Transverse colon (tissue), 4 donors: Measurements from ENCODE around the gene IL36RN. TPM values are rescaled to one million over a fixed set of nuclear protein-coding genes. Genes with fewer than 3 reads are reported as not detected.

Experiments
- DNase-seq: peaks from one replicate; pipeline ENCODE4 v3.0.0-alpha.2; 2019
- H3K27ac ChIP-seq, 4 donors: fragments of 200-600 bp; sonication (generic); 2 replicates each; pipeline ENCODE4 v1.5.1; 2016 to 2018; ENCODE audit warnings: inconsistent platforms in 4 of 4
- H3K27me3 ChIP-seq: fragments of 200-600 bp; sonication (generic); 2 replicates; pipeline ENCODE4 v1.5.1; 2017; ENCODE audit warnings: inconsistent platforms
- H3K36me3 ChIP-seq, 4 donors: fragments of 200-600 bp; sonication (generic); 2 replicates each; pipeline ENCODE4 v1.5.1; 2017 to 2019; ENCODE audit warnings: inconsistent platforms in 4 of 4
- H3K4me1 ChIP-seq, 4 donors: fragments of 200-600 bp; sonication (generic); 2 replicates each; pipeline ENCODE4 v1.5.1; 2017 to 2020; ENCODE audit warnings: inconsistent platforms in 4 of 4
- H3K4me3 ChIP-seq, 4 donors: fragments of 200-600 bp; sonication (generic); 1 replicate in 1 of 4; 2 replicates in 3 of 4; pipeline versions ENCODE4 v1.5.1 to v1.6.1; 2017 to 2019; ENCODE audit warnings: inconsistent platforms in 4 of 4
- H3K9me3 ChIP-seq, 2 donors: fragments of 200-600 bp; sonication (generic); 2 replicates each; pipeline ENCODE4 v1.5.1; 2017 to 2019; ENCODE audit warnings: inconsistent platforms in 2 of 2
- CTCF ChIP-seq, 5 experiments: fragments of 200-600 bp in 3 of 5; fragments of 450-650 bp in 2 of 5; sonication (generic) in 3 of 5; IDR thresholded peaks; 1 replicate in 2 of 5; 2 replicates in 3 of 5; pipeline ENCODE4 v1.5.1; 2016 to 2017; ENCODE audit warnings: antibody characterized with exemption in 5 of 5, inconsistent platforms in 3 of 5, mild to moderate bottlenecking in 2 of 5, moderate library complexity in 1 of 5
- EP300 ChIP-seq: sonication (generic); formaldehyde crosslinking; IDR thresholded peaks from one replicate; pipeline ENCODE4 v1.6.1; 2017; ENCODE audit warnings: antibody characterized with exemption, low read depth
- POLR2A ChIP-seq: fragments of 450-650 bp; IDR thresholded peaks from one replicate; pipeline ENCODE4 v1.6.1; 2016; ENCODE audit warnings: antibody characterized with exemption, mild to moderate bottlenecking, moderate library complexity
- POLR2AphosphoS5 ChIP-seq, 3 donors: sonication (generic); formaldehyde crosslinking; IDR thresholded peaks; one replicate each; pipeline ENCODE4 v1.6.1; 2016; ENCODE audit warnings: antibody characterized with exemption in 3 of 3
- WGBS, 2 donors: methylation state at CpG; one replicate each; pipeline ENCODE4 v1.1.5; 2018; ENCODE audit warnings: low coverage in 1 of 2; 5-methylcytosine and 5-hydroxymethylcytosine counted together
- in situ Hi-C, 4 donors: fragments of 200-750 bp; cut with MboI; loops; one replicate each; pipeline versions ENCODE4 v1.15.0 to v1.15.1; 2017; ENCODE audit warnings: low sequenced_read_pairs in 3 of 4, low pct_ligation_motif_present in 1 of 4, low pct_unique_long_range_greater_than_20kb in 1 of 4
- intact Hi-C: fragments of 100-400 bp; cut with DNase I; formaldehyde crosslinking; loops from one replicate; pipeline ENCODE4 v1.15.1; 2023; ENCODE audit warnings: low total_unique reads
- total RNA-seq, 4 donors: library from RNA; depleted of rRNA; stranded (reverse); fragments of >200 nt; gene quantifications; one replicate each; pipeline ENCODE4 v1.1.0, GENCODE V29; 2016

IL36RN gene
- not detected for total RNA-seq

GRCh38 chr2:113058998-113059960 lies at the start of gene IL36RN:
Gene IL36RN (plus strand): TSS chr2:113059198. CDS start chr2:113059439, 241 bp downstream.
- intact Hi-C loops: no loop called here

GRCh38 chr2:113009622-113010021 lies 49.4 kb upstream of the IL36RN start:
- Histone ChIP-seq H3K9me3 (no peaks in the 10 kb centered on the region), H3K4me3 (no peak overlapping the region), H3K36me3 (no peaks in the 10 kb centered on the region), H3K4me1 (no peaks in the 10 kb centered on the region), H3K27me3 (peaks cover 2% of the 10 kb centered on the region), H3K27ac (no peak overlapping the region)
- WGBS, 2 donors: 46 to 80% methylated on average over 1 of the region's 1 CpG
- in situ Hi-C loops (no loop called here), intact Hi-C loops (no loop called here)
- TF ChIP-seq EP300: no peak
- TF ChIP-seq CTCF (IDR thresholded peaks at IDR 0.05): no peak
- TF ChIP-seq POLR2AphosphoS5 (IDR thresholded peaks at IDR 0.05): no peak
- no peak for TF ChIP-seq POLR2A
- no peak for DNase-seq

More at GRCh38 chr2:113058998-113059960, at the start of gene IL36RN:
- Histone ChIP-seq H3K27me3 (no peaks in the 10 kb centered on the region), H3K4me1 (no peaks in the 10 kb centered on the region), H3K36me3 (no peaks in the 10 kb centered on the region), H3K27ac (no peak within 1 kb of the TSS), H3K9me3 (peaks cover 0 to 4% of the 10 kb centered on the region in 2 donors), H3K4me3 (no peak within 1 kb of the TSS)
- DNase-seq: no peak
- in situ Hi-C loops: no loop called here
- TF ChIP-seq POLR2A (no peak), POLR2AphosphoS5 (IDR thresholded peaks at IDR 0.05) (no peak), CTCF (IDR thresholded peaks at IDR 0.05) (no peak), EP300 (no peak)
- WGBS, 2 donors: 72% methylated on average over 10 of the region's 15 CpGs; no CpG with 5 or more reads in 1 of the 2 donors

DNA sequence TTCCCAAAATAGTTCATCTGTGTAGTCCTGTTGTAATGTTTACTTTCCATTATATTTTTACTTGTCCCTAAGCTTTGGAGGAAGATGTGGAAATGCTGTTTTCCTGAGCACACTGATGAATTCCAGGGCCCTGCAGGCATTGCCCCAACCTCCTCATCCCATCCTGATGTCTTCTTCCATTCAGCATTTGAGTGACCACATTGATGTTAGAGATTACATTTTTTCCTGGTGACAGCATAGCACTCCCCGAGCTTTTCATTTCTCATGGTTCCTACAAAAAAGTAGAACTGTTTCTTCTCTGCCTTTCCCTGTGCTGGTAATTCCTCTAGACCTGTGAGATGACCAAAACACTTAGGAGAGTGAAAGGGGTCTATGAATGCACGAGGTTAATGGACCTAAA lies 48.9 kb upstream of the IL36RN start:
- WGBS, 2 donors: 30 to 41% methylated on average over 2 of the region's 2 CpGs
- no peaks in the 10 kb centered on the region for H3K9me3 ChIP-seq
- in situ Hi-C loops (no loop called here), intact Hi-C loops (no loop called here)
- no peaks in the 10 kb centered on the region for H3K4me1 ChIP-seq
- H3K36me3 ChIP-seq: no peaks in the 10 kb centered on the region
- no peak overlapping the region for H3K27ac ChIP-seq
- TF ChIP-seq POLR2AphosphoS5 (IDR thresholded peaks at IDR 0.05) (no peak), EP300 (no peak), CTCF (IDR thresholded peaks at IDR 0.05) (no peak), POLR2A (no peak)
- no peak overlapping the region for H3K4me3 ChIP-seq
- peaks cover 4% of the 10 kb centered on the region for H3K27me3 ChIP-seq
- DNase-seq: no peak

DNA sequence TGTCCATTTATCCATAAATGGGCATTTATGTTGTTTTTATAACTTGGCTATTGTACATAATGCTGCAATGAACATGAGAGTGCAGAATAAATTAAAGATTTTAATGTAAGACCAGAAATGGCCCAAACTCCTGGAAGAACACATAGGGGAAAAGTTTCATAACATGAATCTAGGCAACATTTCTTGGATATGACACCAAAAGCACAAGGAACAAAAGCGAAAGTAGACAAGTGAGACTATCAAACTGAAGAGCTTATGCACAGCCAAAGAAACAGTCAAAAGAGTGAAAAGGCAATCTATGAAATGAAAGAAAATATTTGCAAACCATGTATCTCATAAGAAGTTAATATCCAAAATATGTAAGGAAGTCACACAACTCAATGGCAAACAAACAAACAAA lies 47.9 kb upstream of the IL36RN start:
- TF ChIP-seq CTCF (IDR thresholded peaks at IDR 0.05): no peak
- TF ChIP-seq EP300: no peak
- no peak for TF ChIP-seq POLR2A
- no peak for TF ChIP-seq POLR2AphosphoS5 (IDR thresholded peaks at IDR 0.05)
- 96 to 100% methylated on average over 1 of the region's 1 CpG for WGBS, 2 donors
- intact Hi-C loops (no loop called here), in situ Hi-C loops (no loop called here)
- DNase-seq: no peak
- H3K4me3 ChIP-seq: no peak overlapping the region
- no peaks in the 10 kb centered on the region for H3K9me3 ChIP-seq
- no peaks in the 10 kb centered on the region for H3K4me1 ChIP-seq
- H3K27ac ChIP-seq: no peak overlapping the region
- H3K36me3 ChIP-seq: no peaks in the 10 kb centered on the region
- H3K27me3 ChIP-seq: peaks cover 4% of the 10 kb centered on the region
